Natural killer cell (primary cell): ENCODE measurements around the gene IL1RAP. TPM values are rescaled to one million over a fixed set of nuclear protein-coding genes. Genes with fewer than 3 reads are reported as not detected.

ENCODE experiments used
- ATAC-seq, 3 donors: fragments of 150-1000 bp in 2 of 3; fragments of 200-7000 bp in 1 of 3; cut with Tn5 transposase; 1 replicate in 1 of 3; 2 replicates in 2 of 3; pipeline ENCODE4 v1.10.0; 2021; ENCODE audit warnings: mild to moderate bottlenecking in 2 of 3, moderate library complexity in 2 of 3
- DNase-seq, 2 donors: peaks; one replicate each; pipeline versions ENCODE4 v3.0.0 to v3.0.0-alpha.2; 2013 to 2021; ENCODE audit warnings: mixed read lengths in 1 of 2
- H3K27ac ChIP-seq: one replicate; pipeline ENCODE4 v1.5.1; 2013; ENCODE audit warnings: mild to moderate bottlenecking, low read length
- H3K27me3 ChIP-seq: one replicate; pipeline ENCODE4 v1.6.1; 2013; ENCODE audit warnings: low read length; ENCODE audit not compliant: control insufficient read depth, insufficient read depth
- H3K36me3 ChIP-seq: one replicate; pipeline ENCODE4 v1.6.1; 2013; ENCODE audit warnings: low read length; ENCODE audit not compliant: control insufficient read depth, insufficient read depth
- H3K4me1 ChIP-seq: one replicate; pipeline ENCODE4 v1.6.1; 2013; ENCODE audit warnings: low read length; ENCODE audit not compliant: control insufficient read depth, insufficient read depth
- H3K4me3 ChIP-seq: one replicate; pipeline ENCODE4 v1.5.1; 2013; ENCODE audit warnings: low read length
- H3K9me3 ChIP-seq: one replicate; pipeline ENCODE4 v1.6.1; 2013; ENCODE audit warnings: low read length; ENCODE audit not compliant: control insufficient read depth, insufficient read depth
- H3K27ac Mint-ChIP-seq, 2 donors: one replicate each; pipeline ENCODE4 v1.8.0; 2022; ENCODE audit warnings: mild to moderate bottlenecking in 2 of 2, mixed read lengths in 2 of 2, moderate library complexity in 1 of 2
- H3K27me3 Mint-ChIP-seq, 2 donors: one replicate each; pipeline ENCODE4 v1.8.0; 2022; ENCODE audit warnings: low read depth in 2 of 2, mixed read lengths in 2 of 2
- H3K36me3 Mint-ChIP-seq: one replicate; pipeline ENCODE4 v1.8.0; 2022; ENCODE audit warnings: mixed read lengths
- H3K4me1 Mint-ChIP-seq, 2 donors: one replicate each; pipeline ENCODE4 v1.8.0; 2022; ENCODE audit warnings: mixed read lengths in 2 of 2
- H3K4me3 Mint-ChIP-seq: one replicate; pipeline ENCODE4 v1.8.0; 2022; ENCODE audit warnings: mild to moderate bottlenecking, moderate library complexity, mixed read lengths
- H3K9me3 Mint-ChIP-seq, 2 donors: one replicate each; pipeline ENCODE4 v1.8.0; 2022; ENCODE audit warnings: mixed read lengths in 2 of 2
- WGBS: methylation state at CpG from one replicate; pipeline ENCODE4 v1.1.7; 2013; ENCODE audit warnings: missing lambda C conversion rate; ENCODE audit not compliant: insufficient coverage; 5-methylcytosine and 5-hydroxymethylcytosine counted together
- intact Hi-C: fragments of 100-400 bp; cut with micrococcal nuclease; formaldehyde crosslinking; loops from one replicate; pipeline ENCODE4 v1.14.2; 2022
- total RNA-seq, 4 donors: library from RNA; stranded (reverse); fragments of 120-200 nt in 1 of 4; gene quantifications; one replicate each; pipeline versions ENCODE4 v1.2.3 to v1.2.4, GENCODE V29; 2013 to 2022
- TF ChIP-seq, protein P1 (sequence below): fragments of 200-600 bp; IDR thresholded peaks from one replicate; pipeline ENCODE4 v1.8.0; 2022; ENCODE audit warnings: antibody characterized with exemption

IL1RAP gene
- total RNA-seq, 3 donors from 2014 or later (not counting 1 experiment from before 2014, with no cell fraction given), result 11.4 to 19.8 (median 15.1) TPM

DNA sequence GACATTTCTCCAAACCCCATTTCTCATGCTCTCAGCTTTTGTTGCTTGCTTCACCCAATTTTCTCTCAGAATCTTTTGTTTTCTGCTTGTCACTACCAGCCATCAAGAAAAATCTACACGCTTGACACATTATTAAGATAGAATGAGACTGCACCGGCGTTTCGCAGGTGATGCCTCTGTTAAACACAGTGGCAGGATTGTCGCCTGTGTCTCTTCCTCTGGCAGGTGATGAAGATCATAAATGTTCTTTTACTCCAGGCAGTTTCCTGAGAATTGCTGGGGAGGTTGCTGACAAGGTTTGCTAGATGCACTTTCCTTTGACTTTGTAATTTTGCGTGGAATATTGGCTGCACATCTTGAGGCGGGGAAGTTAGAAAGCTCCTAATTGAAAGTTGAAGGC, 75.4 kb downstream of the IL1RAP start:
- no peaks in the 10 kb centered on the region for H3K27me3 ChIP-seq
- H3K9me3 Mint-ChIP-seq, result no peaks in the 10 kb centered on the region
- no peaks in the 10 kb centered on the region for H3K4me1 ChIP-seq
- no peak overlapping the region for H3K4me3 ChIP-seq
- H3K9me3 ChIP-seq, result no peaks in the 10 kb centered on the region
- ATAC-seq (no peak), DNase-seq (no peak)
- no peaks in the 10 kb centered on the region for H3K36me3 Mint-ChIP-seq
- TF ChIP-seq, protein P1, sequence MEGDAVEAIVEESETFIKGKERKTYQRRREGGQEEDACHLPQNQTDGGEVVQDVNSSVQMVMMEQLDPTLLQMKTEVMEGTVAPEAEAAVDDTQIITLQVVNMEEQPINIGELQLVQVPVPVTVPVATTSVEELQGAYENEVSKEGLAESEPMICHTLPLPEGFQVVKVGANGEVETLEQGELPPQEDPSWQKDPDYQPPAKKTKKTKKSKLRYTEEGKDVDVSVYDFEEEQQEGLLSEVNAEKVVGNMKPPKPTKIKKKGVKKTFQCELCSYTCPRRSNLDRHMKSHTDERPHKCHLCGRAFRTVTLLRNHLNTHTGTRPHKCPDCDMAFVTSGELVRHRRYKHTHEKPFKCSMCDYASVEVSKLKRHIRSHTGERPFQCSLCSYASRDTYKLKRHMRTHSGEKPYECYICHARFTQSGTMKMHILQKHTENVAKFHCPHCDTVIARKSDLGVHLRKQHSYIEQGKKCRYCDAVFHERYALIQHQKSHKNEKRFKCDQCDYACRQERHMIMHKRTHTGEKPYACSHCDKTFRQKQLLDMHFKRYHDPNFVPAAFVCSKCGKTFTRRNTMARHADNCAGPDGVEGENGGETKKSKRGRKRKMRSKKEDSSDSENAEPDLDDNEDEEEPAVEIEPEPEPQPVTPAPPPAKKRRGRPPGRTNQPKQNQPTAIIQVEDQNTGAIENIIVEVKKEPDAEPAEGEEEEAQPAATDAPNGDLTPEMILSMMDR, result no peak
- H3K4me3 Mint-ChIP-seq, result no peak overlapping the region
- H3K4me1 Mint-ChIP-seq, result peaks cover 26 to 31% of the 10 kb centered on the region in 2 donors
- no peak overlapping the region for H3K27ac ChIP-seq
- no peaks in the 10 kb centered on the region for H3K27me3 Mint-ChIP-seq
- WGBS, result 98% methylated on average over 7 of the region's 7 CpGs
- no peaks in the 10 kb centered on the region for H3K36me3 ChIP-seq
- no peak overlapping the region for H3K27ac Mint-ChIP-seq
- intact Hi-C loops, result no loop called here

- intact Hi-C loops, result no loop called here
- H3K9me3 Mint-ChIP-seq, result peaks cover 0 to 2% of the 10 kb centered on the region in 2 donors
- DNase-seq, result no peak
- Histone ChIP-seq H3K4me3 (no peak overlapping the region), H3K27me3 (no peaks in the 10 kb centered on the region), H3K36me3 (no peaks in the 10 kb centered on the region), H3K27ac (no peak overlapping the region), H3K4me1 (no peaks in the 10 kb centered on the region), H3K9me3 (no peaks in the 10 kb centered on the region)
- H3K4me1 Mint-ChIP-seq, result peaks cover 21 to 28% of the 10 kb centered on the region in 2 donors
- H3K27me3 Mint-ChIP-seq, result no peaks in the 10 kb centered on the region
- H3K36me3 Mint-ChIP-seq, result no peaks in the 10 kb centered on the region
- 80% methylated on average over 3 of the region's 6 CpGs for WGBS
- no peak overlapping the region for H3K4me3 Mint-ChIP-seq
- TF ChIP-seq, protein P1, result no peak
- no peak overlapping the region for H3K27ac Mint-ChIP-seq
- no peak for ATAC-seq
These were observed 77.2 kb downstream of the IL1RAP start for GRCh38 chr3:190591080-190591479.

DNA sequence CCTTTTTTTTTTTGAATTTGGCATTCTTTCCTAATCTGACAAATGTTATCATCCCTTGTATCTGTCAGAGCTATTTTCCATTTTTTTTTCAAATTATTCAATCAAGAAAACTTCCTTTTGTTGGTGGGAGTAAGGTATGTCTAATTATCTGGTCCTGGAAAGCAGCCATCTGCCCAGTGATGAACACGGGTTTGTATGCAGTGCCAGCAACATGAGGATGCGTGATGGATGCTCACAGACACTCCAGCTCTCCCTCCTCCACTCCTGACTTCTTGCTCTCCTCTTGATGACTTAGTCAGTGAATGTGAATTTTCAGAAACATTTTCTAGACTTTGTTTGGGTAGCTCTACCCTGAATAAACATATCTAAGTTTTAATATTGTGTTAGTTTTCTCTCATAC, 79.2 kb downstream of the IL1RAP start:
- intact Hi-C loops, result no loop called here
- Mint-ChIP-seq H3K9me3 (peaks cover 0 to 2% of the 10 kb centered on the region in 2 donors), H3K27ac (no peak overlapping the region), H3K27me3 (no peaks in the 10 kb centered on the region), H3K4me1 (peaks cover 4 to 14% of the 10 kb centered on the region in 2 donors), H3K36me3 (no peaks in the 10 kb centered on the region), H3K4me3 (no peak overlapping the region)
- H3K36me3 ChIP-seq, result no peaks in the 10 kb centered on the region
- H3K4me3 ChIP-seq, result no peak overlapping the region
- ATAC-seq (no peak), DNase-seq (no peak)
- no peaks in the 10 kb centered on the region for H3K4me1 ChIP-seq
- H3K27me3 ChIP-seq, result no peaks in the 10 kb centered on the region
- H3K9me3 ChIP-seq, result no peaks in the 10 kb centered on the region
- H3K27ac ChIP-seq, result no peak overlapping the region
- WGBS, result 90% methylated on average over 2 of the region's 2 CpGs
- TF ChIP-seq, protein P1, result no peak

DNA sequence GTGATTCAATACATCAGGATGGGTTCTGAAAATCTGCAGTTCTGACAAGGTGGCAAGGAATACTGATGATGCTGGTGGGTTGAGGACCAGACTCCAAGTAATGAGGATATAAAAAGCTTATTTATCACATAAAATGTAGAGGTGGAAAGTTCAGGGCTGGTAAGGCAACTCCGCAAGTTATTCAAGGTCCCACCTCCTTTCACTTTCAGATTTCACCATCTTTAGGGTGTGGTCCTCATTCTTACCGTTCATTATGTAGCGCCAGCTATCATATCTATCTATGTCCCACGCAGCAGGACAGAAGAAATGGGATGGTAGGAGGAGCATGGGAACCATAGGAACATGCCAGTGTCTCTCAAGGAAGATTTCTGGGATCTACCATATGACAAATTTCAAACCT, 80.3 kb downstream of the IL1RAP start:
- no peak overlapping the region for H3K4me3 ChIP-seq
- H3K27ac Mint-ChIP-seq, result no peak overlapping the region
- H3K4me1 ChIP-seq, result no peaks in the 10 kb centered on the region
- H3K27me3 Mint-ChIP-seq, result no peaks in the 10 kb centered on the region
- peaks cover 3 to 12% of the 10 kb centered on the region in 2 donors for H3K4me1 Mint-ChIP-seq
- H3K36me3 Mint-ChIP-seq, result no peaks in the 10 kb centered on the region
- DNase-seq, result no peak
- TF ChIP-seq, protein P1, result no peak
- ATAC-seq, result no peak
- H3K9me3 ChIP-seq, result no peaks in the 10 kb centered on the region
- WGBS, result 92% methylated on average over 2 of the region's 4 CpGs
- H3K27ac ChIP-seq, result no peak overlapping the region
- no peak overlapping the region for H3K4me3 Mint-ChIP-seq
- no peaks in the 10 kb centered on the region for H3K36me3 ChIP-seq
- H3K27me3 ChIP-seq, result no peaks in the 10 kb centered on the region
- peaks cover 0 to 2% of the 10 kb centered on the region in 2 donors for H3K9me3 Mint-ChIP-seq
- intact Hi-C loops, result no loop called here
